Measurements from ENCODE around the gene IFI44.

The IFI44 gene

GRCh38 chr1:78688697-78689096 is 39.1 kb downstream of the IFI44 start:
- Histone ChIP-seq H3K27ac (no peak overlapping the region), H3K4me3 (no peak overlapping the region)
- no peak for DNase-seq (ENCODE audit: low spot score)
- TF ChIP-seq, protein P1, sequence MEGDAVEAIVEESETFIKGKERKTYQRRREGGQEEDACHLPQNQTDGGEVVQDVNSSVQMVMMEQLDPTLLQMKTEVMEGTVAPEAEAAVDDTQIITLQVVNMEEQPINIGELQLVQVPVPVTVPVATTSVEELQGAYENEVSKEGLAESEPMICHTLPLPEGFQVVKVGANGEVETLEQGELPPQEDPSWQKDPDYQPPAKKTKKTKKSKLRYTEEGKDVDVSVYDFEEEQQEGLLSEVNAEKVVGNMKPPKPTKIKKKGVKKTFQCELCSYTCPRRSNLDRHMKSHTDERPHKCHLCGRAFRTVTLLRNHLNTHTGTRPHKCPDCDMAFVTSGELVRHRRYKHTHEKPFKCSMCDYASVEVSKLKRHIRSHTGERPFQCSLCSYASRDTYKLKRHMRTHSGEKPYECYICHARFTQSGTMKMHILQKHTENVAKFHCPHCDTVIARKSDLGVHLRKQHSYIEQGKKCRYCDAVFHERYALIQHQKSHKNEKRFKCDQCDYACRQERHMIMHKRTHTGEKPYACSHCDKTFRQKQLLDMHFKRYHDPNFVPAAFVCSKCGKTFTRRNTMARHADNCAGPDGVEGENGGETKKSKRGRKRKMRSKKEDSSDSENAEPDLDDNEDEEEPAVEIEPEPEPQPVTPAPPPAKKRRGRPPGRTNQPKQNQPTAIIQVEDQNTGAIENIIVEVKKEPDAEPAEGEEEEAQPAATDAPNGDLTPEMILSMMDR (IDR thresholded peaks at IDR 0.05): no peak

DNA sequence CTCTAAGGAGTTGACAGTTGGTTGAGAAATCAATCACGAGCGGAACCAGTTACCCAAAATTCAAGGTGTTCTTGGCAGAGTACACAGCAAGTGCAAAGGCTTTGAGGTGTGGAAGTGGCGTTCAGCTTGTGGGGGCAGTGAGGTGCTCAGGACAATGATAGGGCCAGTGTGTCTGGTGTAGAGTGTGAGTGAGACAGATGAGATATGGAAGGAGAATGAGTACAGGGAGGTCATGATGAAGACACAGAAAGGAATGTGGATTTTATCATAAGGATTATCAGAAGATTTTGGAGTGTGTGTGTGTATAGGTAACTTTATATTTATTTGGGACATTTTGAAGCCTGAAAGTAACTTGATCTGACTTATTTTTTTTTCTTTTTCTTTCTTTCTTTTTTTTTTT is 40.9 kb downstream of the IFI44 start:
- TF ChIP-seq, protein P1 (IDR thresholded peaks at IDR 0.05): no peak
- no peak overlapping the region for H3K4me3 ChIP-seq
- no peak overlapping the region for H3K27ac ChIP-seq
- no peak for DNase-seq (ENCODE audit: low spot score)

- Histone ChIP-seq H3K27ac (no peak overlapping the region), H3K4me3 (no peak overlapping the region)
- no peak for DNase-seq (ENCODE audit: low spot score)
- TF ChIP-seq, protein P1 (IDR thresholded peaks at IDR 0.05): no peak
These were observed 42.5 kb downstream of the IFI44 start for GRCh38 chr1:78691995-78692747.

GRCh38 chr1:78699813-78700212 is 50.2 kb downstream of the IFI44 start:
- H3K4me3 ChIP-seq: no peak overlapping the region
- no peak overlapping the region for H3K27ac ChIP-seq
- TF ChIP-seq, protein P1 (IDR thresholded peaks at IDR 0.05): no peak
- no peak for DNase-seq (ENCODE audit: low spot score)

GRCh38 chr1:78702426-78702825 is 52.8 kb downstream of the IFI44 start:
- Histone ChIP-seq H3K4me3 (no peak overlapping the region), H3K27ac (no peak overlapping the region)
- TF ChIP-seq, protein P1 (IDR thresholded peaks at IDR 0.05): no peak
- DNase-seq (ENCODE audit: low spot score): no peak

DNA sequence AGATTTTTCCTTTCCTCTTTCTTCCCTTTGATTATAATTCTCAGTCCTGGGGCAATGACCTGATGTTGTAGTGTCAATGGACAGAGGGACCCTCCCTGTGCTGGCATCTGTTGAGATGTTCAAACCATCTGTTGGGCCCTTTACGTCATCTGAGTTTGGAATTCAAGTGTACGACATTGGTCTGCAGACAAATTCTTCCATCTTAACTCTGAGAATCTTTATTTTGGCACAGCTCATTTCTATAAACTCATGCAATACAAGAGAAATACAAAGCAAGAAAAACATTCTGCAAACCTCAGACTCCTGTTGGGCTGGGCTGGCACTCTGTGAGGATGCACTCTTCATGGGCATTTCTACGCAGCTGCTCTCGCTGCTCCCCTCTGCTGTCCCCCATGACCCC is 54.2 kb downstream of the IFI44 start:
- no peak overlapping the region for H3K4me3 ChIP-seq
- TF ChIP-seq, protein P1 (IDR thresholded peaks at IDR 0.05): no peak
- no peak overlapping the region for H3K27ac ChIP-seq
- no peak for DNase-seq (ENCODE audit: low spot score)

DNA sequence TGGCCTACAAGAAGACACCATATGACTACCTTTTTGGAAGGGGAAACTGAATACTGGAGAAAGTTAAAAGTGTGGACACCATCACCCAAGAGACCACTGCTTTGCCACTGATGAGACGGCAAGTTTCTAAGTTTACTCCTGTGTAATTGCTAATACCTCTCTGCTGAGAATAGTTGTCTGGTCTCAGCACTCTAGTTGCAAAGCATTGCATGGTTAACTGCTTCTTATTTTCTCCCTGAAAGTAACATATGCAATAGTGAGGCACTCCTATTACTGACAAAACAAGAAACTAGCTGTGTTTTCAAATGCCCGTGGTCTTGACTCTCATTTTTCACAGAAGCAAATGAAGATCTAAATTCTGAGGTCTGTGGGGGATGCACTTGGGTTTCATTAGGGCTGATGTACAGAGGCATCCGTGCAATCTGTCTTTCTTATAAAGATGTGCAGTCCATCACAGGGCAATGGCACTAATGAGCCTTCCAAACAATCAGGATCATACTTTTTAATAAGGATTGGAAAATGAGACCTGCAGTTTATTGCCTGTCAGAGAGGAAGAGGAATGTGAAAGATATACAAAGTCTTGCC is 62.9 kb downstream of the IFI44 start:
- TF ChIP-seq, protein P1 (IDR thresholded peaks at IDR 0.05): no peak
- DNase-seq (ENCODE audit: low spot score): no peak
- Histone ChIP-seq H3K27ac (no peak overlapping the region), H3K4me3 (no peak overlapping the region)
